DOHH2 (cell line): ENCODE results near the gene ANKS1B.

ENCODE experiments used
- H3F3A ChIP-seq: fragments of 200-600 bp; sonication (generic), shearing (Covaris generic); 2 replicates; pipeline ENCODE4 v1.6.0; 2016; ENCODE audit warnings: antibody characterized with exemption, mild to moderate bottlenecking; ENCODE audit not compliant: control insufficient read depth, insufficient read depth
- H3K27ac ChIP-seq: fragments of 200-600 bp; sonication (generic); 2 replicates; pipeline ENCODE4 v1.5.1; 2014; ENCODE audit warnings: low read depth, mild to moderate bottlenecking, low read length, moderate library complexity
- H3K27me3 ChIP-seq: fragments of 200-600 bp; sonication (generic); 2 replicates; pipeline ENCODE4 v1.6.1; 2014; ENCODE audit warnings: mild to moderate bottlenecking, low read length, mixed read lengths; ENCODE audit not compliant: control insufficient read depth
- H3K36me3 ChIP-seq: fragments of 200-600 bp; sonication (generic); 2 replicates; pipeline ENCODE4 v1.6.1; 2014; ENCODE audit warnings: mild to moderate bottlenecking, low read length, moderate library complexity, mixed read lengths; ENCODE audit not compliant: control insufficient read depth
- H3K4me1 ChIP-seq: fragments of 200-600 bp; sonication (generic); 2 replicates; pipeline ENCODE4 v1.6.1; 2014; ENCODE audit warnings: mild to moderate bottlenecking, low read length, mixed read lengths; ENCODE audit not compliant: control insufficient read depth
- H3K4me2 ChIP-seq: fragments of 200-600 bp; sonication (generic); 2 replicates; pipeline ENCODE4 v1.6.0; 2014; ENCODE audit warnings: mild to moderate bottlenecking, low read length, moderate library complexity
- H3K4me3 ChIP-seq: fragments of 200-600 bp; sonication (generic); 2 replicates; pipeline ENCODE4 v1.5.1; 2014; ENCODE audit warnings: mild to moderate bottlenecking, low read length, mixed read lengths
- H3K79me2 ChIP-seq: fragments of 200-600 bp; sonication (generic); 2 replicates; pipeline ENCODE4 v1.6.1; 2014; ENCODE audit warnings: mild to moderate bottlenecking, low read length, mixed read lengths; ENCODE audit not compliant: control insufficient read depth
- H3K9me2 ChIP-seq: fragments of 200-600 bp; sonication (generic); replicated peaks from 2 replicates; pipeline ENCODE4 v1.6.1; 2014; ENCODE audit warnings: mild to moderate bottlenecking, low read length, mixed read lengths; ENCODE audit not compliant: control insufficient read depth
- H3K9me3 ChIP-seq: fragments of 200-600 bp; sonication (generic); 2 replicates; pipeline ENCODE4 v1.6.1; 2014; ENCODE audit warnings: antibody characterized with exemption, low read length, mixed read lengths; ENCODE audit not compliant: control insufficient read depth, insufficient read depth
- H4K20me1 ChIP-seq: fragments of 200-600 bp; sonication (generic); 2 replicates; pipeline ENCODE4 v1.6.0; 2014; ENCODE audit warnings: low read depth, mild to moderate bottlenecking, antibody characterized with exemption, low read length, moderate library complexity; ENCODE audit not compliant: control insufficient read depth, insufficient read depth
- EZH2phosphoT487 ChIP-seq: fragments of 200-600 bp; sonication (generic); IDR thresholded peaks from 2 replicates; pipeline ENCODE4 v1.6.1; 2017; ENCODE audit warnings: borderline replicate concordance, mild to moderate bottlenecking, antibody characterized with exemption, low read length, moderate library complexity, mixed read lengths
- TF ChIP-seq, protein P1 (sequence below): fragments of 200-600 bp; sonication (generic); IDR thresholded peaks from one replicate; pipeline ENCODE4 v1.5.1; 2014; ENCODE audit warnings: antibody characterized with exemption, mild to moderate bottlenecking, low read depth, low read length; ENCODE audit not compliant: poor library complexity, severe bottlenecking

ANKS1B gene

DNA sequence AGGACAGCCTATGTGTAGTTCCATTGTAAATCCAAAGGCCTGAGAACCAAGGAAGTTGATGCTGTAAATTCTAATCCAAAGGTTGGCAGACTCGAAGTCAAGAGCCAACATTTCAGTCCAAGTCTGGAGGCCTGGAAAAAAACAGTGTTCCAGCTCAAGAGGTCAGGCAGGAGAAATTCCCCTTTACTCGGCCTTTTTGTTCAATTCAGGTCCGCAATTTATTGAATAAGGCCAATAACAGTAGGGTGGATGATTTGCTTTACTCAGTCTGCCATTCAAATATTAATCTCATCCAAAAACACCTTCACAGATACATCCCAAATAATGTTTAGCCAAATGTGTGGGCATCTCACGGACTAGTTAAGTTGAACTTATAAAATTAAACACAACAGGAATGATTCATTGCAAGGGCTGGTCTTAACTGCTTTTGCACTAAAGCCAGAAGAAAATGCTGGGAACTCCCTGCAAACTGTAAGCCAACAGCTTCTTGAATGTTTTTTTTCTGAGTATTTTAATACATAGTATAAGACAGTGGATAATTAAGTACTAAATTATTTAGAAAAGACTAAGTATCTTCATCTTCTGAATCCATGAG is 534.6 kb downstream of the ANKS1B start:
- Histone ChIP-seq H3K27me3 (no peaks in the 10 kb centered on the region), H3K79me2 (no peaks in the 10 kb centered on the region), H3K9me3 (peaks cover 3% of the 10 kb centered on the region), H3K9me2 (no peaks in the 10 kb centered on the region), H3K36me3 (no peaks in the 10 kb centered on the region), H3K27ac (no peak overlapping the region), H3K4me2 (no peak overlapping the region), H3K4me3 (no peak overlapping the region), H3K4me1 (peaks cover 16% of the 10 kb centered on the region), H3F3A (no peaks in the 10 kb centered on the region), H4K20me1 (no peaks in the 10 kb centered on the region)
- TF ChIP-seq EZH2phosphoT487 = no peak
- TF ChIP-seq, protein P1, sequence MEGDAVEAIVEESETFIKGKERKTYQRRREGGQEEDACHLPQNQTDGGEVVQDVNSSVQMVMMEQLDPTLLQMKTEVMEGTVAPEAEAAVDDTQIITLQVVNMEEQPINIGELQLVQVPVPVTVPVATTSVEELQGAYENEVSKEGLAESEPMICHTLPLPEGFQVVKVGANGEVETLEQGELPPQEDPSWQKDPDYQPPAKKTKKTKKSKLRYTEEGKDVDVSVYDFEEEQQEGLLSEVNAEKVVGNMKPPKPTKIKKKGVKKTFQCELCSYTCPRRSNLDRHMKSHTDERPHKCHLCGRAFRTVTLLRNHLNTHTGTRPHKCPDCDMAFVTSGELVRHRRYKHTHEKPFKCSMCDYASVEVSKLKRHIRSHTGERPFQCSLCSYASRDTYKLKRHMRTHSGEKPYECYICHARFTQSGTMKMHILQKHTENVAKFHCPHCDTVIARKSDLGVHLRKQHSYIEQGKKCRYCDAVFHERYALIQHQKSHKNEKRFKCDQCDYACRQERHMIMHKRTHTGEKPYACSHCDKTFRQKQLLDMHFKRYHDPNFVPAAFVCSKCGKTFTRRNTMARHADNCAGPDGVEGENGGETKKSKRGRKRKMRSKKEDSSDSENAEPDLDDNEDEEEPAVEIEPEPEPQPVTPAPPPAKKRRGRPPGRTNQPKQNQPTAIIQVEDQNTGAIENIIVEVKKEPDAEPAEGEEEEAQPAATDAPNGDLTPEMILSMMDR = no peak

DNA sequence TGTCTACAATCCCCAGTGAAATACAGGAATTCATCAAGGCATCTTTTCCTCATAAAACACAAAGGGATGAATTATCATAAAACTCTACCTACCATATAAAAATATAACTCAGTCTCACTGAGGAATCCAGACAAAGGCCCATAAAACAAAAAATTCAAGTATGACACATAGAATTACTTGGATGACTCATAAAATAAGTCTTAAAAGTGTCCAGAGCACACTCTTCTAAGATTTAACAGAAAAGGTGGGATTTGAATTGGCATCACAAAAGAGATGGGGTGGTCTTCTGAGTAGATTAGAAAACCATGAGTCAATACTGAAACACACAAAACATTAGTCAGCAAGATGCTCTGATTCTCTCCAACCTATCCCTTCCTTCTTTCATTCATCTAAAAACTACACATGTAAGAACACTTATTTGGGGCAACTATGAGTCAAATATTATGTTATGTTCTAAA is 539.8 kb downstream of the ANKS1B start:
- H3K4me3 ChIP-seq = no peak overlapping the region
- TF ChIP-seq, protein P1 = no peak
- no peak for TF ChIP-seq EZH2phosphoT487
- no peaks in the 10 kb centered on the region for H4K20me1 ChIP-seq
- H3K27ac ChIP-seq = no peak overlapping the region
- peaks cover 3% of the 10 kb centered on the region for H3K9me3 ChIP-seq
- no peaks in the 10 kb centered on the region for H3K79me2 ChIP-seq
- no peaks in the 10 kb centered on the region for H3K4me1 ChIP-seq
- no peak overlapping the region for H3K4me2 ChIP-seq
- H3K36me3 ChIP-seq = no peaks in the 10 kb centered on the region
- H3K27me3 ChIP-seq = no peaks in the 10 kb centered on the region
- H3K9me2 ChIP-seq = no peaks in the 10 kb centered on the region
- no peaks in the 10 kb centered on the region for H3F3A ChIP-seq

DNA sequence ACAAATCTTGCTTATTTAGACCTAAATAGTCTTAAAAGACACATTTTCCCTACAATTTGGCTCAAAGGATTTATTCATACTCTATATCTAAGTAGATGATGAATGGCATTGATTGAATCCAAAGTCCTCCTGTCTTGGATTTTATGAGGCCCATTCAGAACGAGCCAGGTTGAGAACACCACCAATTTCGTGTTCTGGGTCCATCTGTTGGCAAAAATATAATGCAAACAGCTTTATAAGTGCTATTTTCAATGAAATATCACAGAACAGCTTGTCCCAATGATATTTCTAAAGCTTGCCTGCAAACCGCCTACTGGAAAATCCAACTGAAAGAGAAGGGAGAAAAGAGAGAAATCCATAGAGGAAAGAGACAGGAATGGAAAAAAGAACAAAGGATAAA is 542.0 kb downstream of the ANKS1B start:
- Histone ChIP-seq H3K9me2 (no peaks in the 10 kb centered on the region), H3K4me2 (no peak overlapping the region), H4K20me1 (no peaks in the 10 kb centered on the region), H3F3A (no peaks in the 10 kb centered on the region), H3K27ac (no peak overlapping the region), H3K79me2 (no peaks in the 10 kb centered on the region), H3K36me3 (no peaks in the 10 kb centered on the region), H3K4me1 (no peaks in the 10 kb centered on the region), H3K27me3 (no peaks in the 10 kb centered on the region), H3K4me3 (no peak overlapping the region), H3K9me3 (peaks cover 3% of the 10 kb centered on the region; the same call in 1 of the 2 replicates)
- TF ChIP-seq, protein P1 = no peak
- TF ChIP-seq EZH2phosphoT487 = no peak
